Esophagus (tissue), 2 donors: ENCODE measurements around the gene ARFRP1. TPM values are rescaled to one million over a fixed set of nuclear protein-coding genes. Genes with fewer than 3 reads are reported as not detected.
"Not testable (repeated sequence)": the region's sequence is repeated elsewhere in the genome, so short reads cannot be mapped to it uniquely, and the experiment has no call there.

ENCODE experiments used
- H3K27ac ChIP-seq, 2 donors: one replicate each; pipeline ENCODE4 v1.5.1; 2013; ENCODE audit warnings: low read depth in 2 of 2, mild to moderate bottlenecking in 2 of 2, inconsistent platforms in 1 of 2, low read length in 1 of 2, moderate library complexity in 1 of 2
- H3K27me3 ChIP-seq, 2 donors: one replicate each; pipeline ENCODE4 v1.6.1; 2013; ENCODE audit warnings: low read length in 2 of 2, control low read depth in 1 of 2, mild to moderate bottlenecking in 1 of 2; ENCODE audit not compliant: insufficient read depth in 2 of 2, control insufficient read depth in 1 of 2
- H3K36me3 ChIP-seq, 2 donors: one replicate each; pipeline ENCODE4 v1.6.1; 2013; ENCODE audit warnings: low read length in 1 of 2; ENCODE audit not compliant: control insufficient read depth in 2 of 2, insufficient read depth in 2 of 2
- H3K4me1 ChIP-seq, 2 donors: one replicate each; pipeline ENCODE4 v1.6.1; 2013; ENCODE audit warnings: low read length in 1 of 2; ENCODE audit not compliant: control insufficient read depth in 2 of 2, insufficient read depth in 2 of 2
- H3K4me3 ChIP-seq, 2 donors: one replicate each; pipeline ENCODE4 v1.5.1; 2013; ENCODE audit warnings: low read length in 2 of 2, mild to moderate bottlenecking in 2 of 2, low read depth in 1 of 2, moderate library complexity in 1 of 2
- H3K9me3 ChIP-seq, 2 donors: one replicate each; pipeline ENCODE4 v1.6.1; 2013; ENCODE audit warnings: mild to moderate bottlenecking in 2 of 2, low read depth in 1 of 2, low read length in 1 of 2, moderate library complexity in 1 of 2; ENCODE audit not compliant: control insufficient read depth in 2 of 2, insufficient read depth in 1 of 2
- WGBS, 2 donors: extraction: QIAGEN DNeasy Blood & Tissue Kit; methylation state at CpG; one replicate each; pipeline ENCODE4 v1.1.7; 2013; 5-methylcytosine and 5-hydroxymethylcytosine counted together
- polyA plus RNA-seq, 2 donors: library from polyadenylated mRNA; stranded (reverse); fragments of 200-250 nt; gene quantifications; one replicate each; pipeline ENCODE4 v1.2.3, GENCODE V29; 2013
- donor health status: healthy with polysubstance abuse.
- donor health status: Bipolar disorder and iron deficiency.

ARFRP1 gene
- polyA plus RNA-seq, 2 donors = 33.9 to 35.4 TPM

- Histone ChIP-seq H3K4me3 (no peak overlapping the region), H3K9me3 (no peaks in the 10 kb centered on the region), H3K36me3 (peaks cover 0 to 39% of the 10 kb centered on the region in 2 donors), H3K27me3 (no peaks in the 10 kb centered on the region), H3K4me1 (peaks cover 1 to 31% of the 10 kb centered on the region in 2 donors), H3K27ac (no peak overlapping the region)
- WGBS, 2 donors = 91 to 95% methylated on average over 13 of the region's 13 CpGs
These were observed 25.3 kb upstream of the ARFRP1 start for GRCh38 chr20:63733117-63733516.

- no peak overlapping the region for H3K4me3 ChIP-seq
- 87 to 89% methylated on average over 38 of the region's 38 CpGs for WGBS, 2 donors
- H3K36me3 ChIP-seq = peaks cover 0 to 39% of the 10 kb centered on the region in 2 donors
These were observed 24.6 kb upstream of the ARFRP1 start for GRCh38 chr20:63732118-63733095.

GRCh38 chr20:63731410-63731809 is 23.6 kb upstream of the ARFRP1 start:
- peaks cover 0 to 39% of the 10 kb centered on the region in 2 donors for H3K36me3 ChIP-seq
- no peaks in the 10 kb centered on the region for H3K9me3 ChIP-seq
- no peak overlapping the region for H3K27ac ChIP-seq
- H3K27me3 ChIP-seq = no peaks in the 10 kb centered on the region
- 75 to 78% methylated on average over 5 of the region's 5 CpGs for WGBS, 2 donors
- peaks cover 0 to 17% of the 10 kb centered on the region in 2 donors for H3K4me1 ChIP-seq
- H3K4me3 ChIP-seq = no peak overlapping the region

More at GRCh38 chr20:63732118-63733095, 24.6 kb upstream of the ARFRP1 start:
- no peaks in the 10 kb centered on the region for H3K27me3 ChIP-seq
- no peaks in the 10 kb centered on the region for H3K9me3 ChIP-seq
- H3K27ac ChIP-seq = no peak overlapping the region
- H3K4me1 ChIP-seq = peaks cover 0 to 27% of the 10 kb centered on the region in 2 donors

- not testable (repeated sequence) for H3K4me3 ChIP-seq, H3K9me3 ChIP-seq, H3K27me3 ChIP-seq, H3K27ac ChIP-seq
- H3K36me3 ChIP-seq = peaks cover 0 to 34% of the 10 kb centered on the region in 2 donors
- H3K4me1 ChIP-seq = peaks cover 0 to 13% of the 10 kb centered on the region in 2 donors
- 85 to 90% methylated on average over 18 of the region's 18 CpGs for WGBS, 2 donors
These were observed 22.5 kb upstream of the ARFRP1 start for GRCh38 chr20:63730189-63730733.

- H3K9me3 ChIP-seq, H3K27me3 ChIP-seq, H3K27ac ChIP-seq, H3K4me3 ChIP-seq, H3K36me3 ChIP-seq, H3K4me1 ChIP-seq: not testable (repeated sequence)
- 74 to 82% methylated on average over 2 of the region's 2 CpGs for WGBS, 2 donors
These were observed 15.3 kb upstream of the ARFRP1 start for GRCh38 chr20:63722967-63723622.

GRCh38 chr20:63718996-63719395 is 11.2 kb upstream of the ARFRP1 start:
- Histone ChIP-seq H3K27me3 (no peaks in the 10 kb centered on the region), H3K9me3 (peaks cover 0 to 2% of the 10 kb centered on the region in 2 donors), H3K36me3 (peaks cover 0 to 4% of the 10 kb centered on the region in 2 donors), H3K4me1 (no peaks in the 10 kb centered on the region), H3K27ac (no peak overlapping the region), H3K4me3 (no peak overlapping the region)
- WGBS, 2 donors = 99 to 100% methylated on average over 2 of the region's 2 CpGs

GRCh38 chr20:63714858-63715257 is 7.1 kb upstream of the ARFRP1 start:
- WGBS, 2 donors = 98 to 100% methylated on average over 5 of the region's 5 CpGs

GRCh38 chr20:63712191-63712590 is 4.4 kb upstream of the ARFRP1 start:
- H3K27ac ChIP-seq = no peak overlapping the region
- peaks cover 0 to 9% of the 10 kb centered on the region in 2 donors for H3K4me1 ChIP-seq
- H3K36me3 ChIP-seq = peaks cover 0 to 13% of the 10 kb centered on the region in 2 donors
- H3K4me3 ChIP-seq = no peak overlapping the region
- H3K27me3 ChIP-seq = no peaks in the 10 kb centered on the region
- peaks cover 0 to 2% of the 10 kb centered on the region in 2 donors for H3K9me3 ChIP-seq
- WGBS, 2 donors = 98 to 100% methylated on average over 1 of the region's 1 CpG

More at GRCh38 chr20:63714858-63715257, 7.1 kb upstream of the ARFRP1 start:
- Histone ChIP-seq H3K4me3 (no peak overlapping the region), H3K27me3 (no peaks in the 10 kb centered on the region), H3K27ac (no peak overlapping the region), H3K9me3 (peaks cover 0 to 2% of the 10 kb centered on the region in 2 donors), H3K4me1 (no peaks in the 10 kb centered on the region), H3K36me3 (peaks cover 0 to 5% of the 10 kb centered on the region in 2 donors)

- Histone ChIP-seq H3K36me3 (peaks cover 0 to 17% of the 10 kb centered on the region in 2 donors), H3K4me3 (no peak overlapping the region), H3K9me3 (peaks cover 0 to 2% of the 10 kb centered on the region in 2 donors), H3K27me3 (no peaks in the 10 kb centered on the region), H3K4me1 (peaks cover 0 to 12% of the 10 kb centered on the region in 2 donors), H3K27ac (no peak overlapping the region)
- 81 to 82% methylated on average over 12 of the region's 12 CpGs for WGBS, 2 donors
These were observed 3.4 kb upstream of the ARFRP1 start for GRCh38 chr20:63711085-63711645.
